SK-N-SH treated with all-trans-retinoic acid at 6 μM for 48 hours (cell line): ENCODE results near the gene BLID.

Experiments used
- ATAC-seq: fragments of 200-7000 bp; cut with Tn5 transposase; 3 replicates; pipeline ENCODE4 v1.9.1; 2020; ENCODE audit warnings: mild to moderate bottlenecking, moderate library complexity
- ARNTL ChIP-seq: fragments of 450-650 bp; formaldehyde crosslinking; IDR thresholded peaks from 2 replicates; pipeline ENCODE4 v1.5.0; 2020; ENCODE audit warnings: low read depth, mild to moderate bottlenecking, moderate library complexity, borderline replicate concordance
- BACH2 ChIP-seq: fragments of 250-450 bp; sonication (Bioruptor Pico); IDR thresholded peaks from 2 replicates; pipeline ENCODE4 v1.9.0; 2021; ENCODE audit warnings: mild to moderate bottlenecking, borderline replicate concordance
- CREB5 ChIP-seq: fragments of 250-450 bp; sonication (Bioruptor Pico); IDR thresholded peaks from 2 replicates; pipeline ENCODE4 v1.5.1; 2020; ENCODE audit warnings: low read depth, mild to moderate bottlenecking, moderate library complexity
- CSDC2 ChIP-seq: fragments of 250-450 bp; sonication (Bioruptor Pico); IDR thresholded peaks from 2 replicates; pipeline ENCODE4 v1.5.0; 2020; ENCODE audit warnings: mild to moderate bottlenecking, moderate library complexity
- ESRRG ChIP-seq: fragments of 250-450 bp; sonication (Bioruptor Pico); IDR thresholded peaks from 2 replicates; pipeline ENCODE4 v1.6.1; 2021; ENCODE audit warnings: mild to moderate bottlenecking
- GLIS3 ChIP-seq: fragments of 250-450 bp; sonication (Bioruptor Pico); IDR thresholded peaks from 2 replicates; pipeline ENCODE4 v1.5.0; 2020; ENCODE audit warnings: mild to moderate bottlenecking, moderate library complexity
- ISL1 ChIP-seq: fragments of 250-450 bp; sonication (Bioruptor Pico); IDR thresholded peaks from 2 replicates; pipeline ENCODE4 v2.1.2; 2022; ENCODE audit warnings: mild to moderate bottlenecking, moderate library complexity
- OSR1 ChIP-seq: fragments of 250-450 bp; sonication (Bioruptor Pico); IDR thresholded peaks from 2 replicates; pipeline ENCODE4 v1.8.0; 2022; ENCODE audit warnings: moderate library complexity, mild to moderate bottlenecking, inconsistent platforms
- PPARA ChIP-seq: fragments of 250-450 bp; sonication (Bioruptor Pico); IDR thresholded peaks from 2 replicates; pipeline ENCODE4 v1.5.0; 2020; ENCODE audit warnings: mild to moderate bottlenecking, borderline replicate concordance
- RARB ChIP-seq: fragments of 250-450 bp; sonication (Bioruptor Pico); IDR thresholded peaks from 2 replicates; pipeline ENCODE4 v1.8.0; 2021; ENCODE audit warnings: mild to moderate bottlenecking, moderate library complexity
- SNAI2 ChIP-seq: fragments of 250-450 bp; sonication (Bioruptor Pico); IDR thresholded peaks from 2 replicates; pipeline ENCODE4 v1.5.0; 2020; ENCODE audit warnings: mild to moderate bottlenecking, moderate library complexity
- TCF4 ChIP-seq: fragments of 250-450 bp; sonication (Bioruptor Pico); IDR thresholded peaks from 2 replicates; pipeline ENCODE4 v1.8.0; 2021; ENCODE audit warnings: mild to moderate bottlenecking, moderate library complexity, borderline replicate concordance
- TOX ChIP-seq: fragments of 250-450 bp; sonication (Bioruptor Pico); IDR thresholded peaks from 2 replicates; pipeline ENCODE4 v1.8.0; 2021; ENCODE audit warnings: mild to moderate bottlenecking, moderate library complexity, borderline replicate concordance
- TSHZ2 ChIP-seq: fragments of 250-450 bp; sonication (Bioruptor Pico); IDR thresholded peaks from 2 replicates; pipeline ENCODE4 v1.5.0; 2020; ENCODE audit warnings: mild to moderate bottlenecking, moderate library complexity
- ZC3H10 ChIP-seq: fragments of 250-450 bp; sonication (Bioruptor Pico); IDR thresholded peaks from 2 replicates; pipeline ENCODE4 v1.5.1; 2021; ENCODE audit warnings: mild to moderate bottlenecking, moderate library complexity
- ZFP3 ChIP-seq: fragments of 250-450 bp; sonication (Bioruptor Pico); IDR thresholded peaks from 2 replicates; pipeline ENCODE4 v1.5.0; 2020; ENCODE audit warnings: mild to moderate bottlenecking, moderate library complexity
- ZFP30 ChIP-seq: fragments of 450-650 bp; formaldehyde crosslinking; IDR thresholded peaks from 2 replicates; pipeline ENCODE4 v1.5.0; 2022; ENCODE audit warnings: mild to moderate bottlenecking, moderate library complexity
- ZNF565 ChIP-seq: fragments of 450-650 bp; formaldehyde crosslinking; conservative IDR thresholded peaks from 2 replicates; pipeline ENCODE4 v1.5.0; 2020; ENCODE audit warnings: low read depth, mild to moderate bottlenecking, moderate library complexity
- ZNF70 ChIP-seq: fragments of 450-650 bp; formaldehyde crosslinking; IDR thresholded peaks from 2 replicates; pipeline ENCODE4 v1.5.0; 2020; ENCODE audit warnings: mild to moderate bottlenecking, moderate library complexity
- ZNF8 ChIP-seq: fragments of 450-650 bp; formaldehyde crosslinking; IDR thresholded peaks from 2 replicates; pipeline ENCODE4 v1.5.0; 2020; ENCODE audit warnings: mild to moderate bottlenecking, moderate library complexity
- TF ChIP-seq, protein P1 (sequence below): fragments of 250-450 bp; sonication (Bioruptor Pico); IDR thresholded peaks from 2 replicates; pipeline ENCODE4 v1.8.0; 2020; ENCODE audit warnings: mild to moderate bottlenecking, moderate library complexity, borderline replicate concordance
- TF ChIP-seq, protein P2 (sequence below): fragments of 250-450 bp; sonication (Bioruptor Pico); IDR thresholded peaks from 2 replicates; pipeline ENCODE4 v1.8.0; 2021; ENCODE audit warnings: low read depth, mild to moderate bottlenecking, moderate library complexity, borderline replicate concordance

Gene BLID

GRCh38 chr11:122093731-122094275, 22.2 kb downstream of the BLID start:
- 0 out of 3 replicates have a peak, but pooled peaks have one; percentile 5 for ATAC-seq
- no peak for TF ChIP-seq TCF4 (CRISPR knock-in tag)
- TF ChIP-seq ZC3H10 (CRISPR knock-in tag): 0 out of 2 replicates have a peak, but pooled peaks have one; percentile 3

GRCh38 chr11:122091835-122092234, 24.2 kb downstream of the BLID start:
- no peak for ATAC-seq
- TF ChIP-seq OSR1 (CRISPR knock-in tag) (no peak), TCF4 (CRISPR knock-in tag) (no peak), CSDC2 (no peak), ZFP30 (CRISPR knock-in tag) (no peak), ZC3H10 (CRISPR knock-in tag) (no peak), ARNTL (CRISPR knock-in tag) (no peak), ZFP3 (CRISPR knock-in tag) (no peak), PPARA (no peak), ISL1 (CRISPR knock-in tag) (no peak)
- TF ChIP-seq, protein P1, sequence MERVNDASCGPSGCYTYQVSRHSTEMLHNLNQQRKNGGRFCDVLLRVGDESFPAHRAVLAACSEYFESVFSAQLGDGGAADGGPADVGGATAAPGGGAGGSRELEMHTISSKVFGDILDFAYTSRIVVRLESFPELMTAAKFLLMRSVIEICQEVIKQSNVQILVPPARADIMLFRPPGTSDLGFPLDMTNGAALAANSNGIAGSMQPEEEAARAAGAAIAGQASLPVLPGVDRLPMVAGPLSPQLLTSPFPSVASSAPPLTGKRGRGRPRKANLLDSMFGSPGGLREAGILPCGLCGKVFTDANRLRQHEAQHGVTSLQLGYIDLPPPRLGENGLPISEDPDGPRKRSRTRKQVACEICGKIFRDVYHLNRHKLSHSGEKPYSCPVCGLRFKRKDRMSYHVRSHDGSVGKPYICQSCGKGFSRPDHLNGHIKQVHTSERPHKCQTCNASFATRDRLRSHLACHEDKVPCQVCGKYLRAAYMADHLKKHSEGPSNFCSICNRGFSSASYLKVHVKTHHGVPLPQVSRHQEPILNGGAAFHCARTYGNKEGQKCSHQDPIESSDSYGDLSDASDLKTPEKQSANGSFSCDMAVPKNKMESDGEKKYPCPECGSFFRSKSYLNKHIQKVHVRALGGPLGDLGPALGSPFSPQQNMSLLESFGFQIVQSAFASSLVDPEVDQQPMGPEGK (CRISPR knock-in tag): no peak

GRCh38 chr11:122089111-122089510, 26.9 kb downstream of the BLID start:
- ATAC-seq: no peak

More at GRCh38 chr11:122089111-122089510, 26.9 kb downstream of the BLID start:
- no peak for TF ChIP-seq ZFP3 (CRISPR knock-in tag)
- TF ChIP-seq ZC3H10 (CRISPR knock-in tag): no peak
- TF ChIP-seq BACH2: no peak
- no peak for TF ChIP-seq TOX (CRISPR knock-in tag)
- no peak for TF ChIP-seq ZNF8 (CRISPR knock-in tag)
- no peak for TF ChIP-seq OSR1 (CRISPR knock-in tag)
- no peak for TF ChIP-seq ESRRG
- TF ChIP-seq GLIS3 (CRISPR knock-in tag): no peak
- no peak for TF ChIP-seq PPARA
- TF ChIP-seq ZNF565 (CRISPR knock-in tag): no peak
- TF ChIP-seq CREB5 (CRISPR knock-in tag): no peak
- TF ChIP-seq ZNF70: no peak
- no peak for TF ChIP-seq CSDC2
- no peak for TF ChIP-seq RARB (CRISPR knock-in tag)
- no peak for TF ChIP-seq ZFP30 (CRISPR knock-in tag)
- TF ChIP-seq TSHZ2: no peak
- TF ChIP-seq, protein P2, sequence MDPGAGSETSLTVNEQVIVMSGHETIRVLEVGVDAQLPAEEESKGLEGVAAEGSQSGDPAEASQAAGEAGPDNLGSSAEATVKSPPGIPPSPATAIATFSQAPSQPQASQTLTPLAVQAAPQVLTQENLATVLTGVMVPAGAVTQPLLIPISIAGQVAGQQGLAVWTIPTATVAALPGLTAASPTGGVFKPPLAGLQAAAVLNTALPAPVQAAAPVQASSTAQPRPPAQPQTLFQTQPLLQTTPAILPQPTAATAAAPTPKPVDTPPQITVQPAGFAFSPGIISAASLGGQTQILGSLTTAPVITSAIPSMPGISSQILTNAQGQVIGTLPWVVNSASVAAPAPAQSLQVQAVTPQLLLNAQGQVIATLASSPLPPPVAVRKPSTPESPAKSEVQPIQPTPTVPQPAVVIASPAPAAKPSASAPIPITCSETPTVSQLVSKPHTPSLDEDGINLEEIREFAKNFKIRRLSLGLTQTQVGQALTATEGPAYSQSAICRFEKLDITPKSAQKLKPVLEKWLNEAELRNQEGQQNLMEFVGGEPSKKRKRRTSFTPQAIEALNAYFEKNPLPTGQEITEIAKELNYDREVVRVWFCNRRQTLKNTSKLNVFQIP: no peak
- no peak for TF ChIP-seq ISL1 (CRISPR knock-in tag)
- TF ChIP-seq ARNTL (CRISPR knock-in tag): no peak
- TF ChIP-seq SNAI2 (CRISPR knock-in tag): no peak
